GM21423 (cell line): ENCODE measurements around the gene CTNNA2.
"Not testable (repeated sequence)": the region's sequence is repeated elsewhere in the genome, so short reads cannot be mapped to it uniquely, and the experiment has no call there.

Experiments used
- ATAC-seq: cut with Tn5 transposase; IDR thresholded peaks from one replicate; pipeline ENCODE4 v1.9.1; 2021; ENCODE audit warnings: mild to moderate bottlenecking, moderate library complexity; ENCODE audit not compliant: unreplicated experiment

The CTNNA2 gene

DNA sequence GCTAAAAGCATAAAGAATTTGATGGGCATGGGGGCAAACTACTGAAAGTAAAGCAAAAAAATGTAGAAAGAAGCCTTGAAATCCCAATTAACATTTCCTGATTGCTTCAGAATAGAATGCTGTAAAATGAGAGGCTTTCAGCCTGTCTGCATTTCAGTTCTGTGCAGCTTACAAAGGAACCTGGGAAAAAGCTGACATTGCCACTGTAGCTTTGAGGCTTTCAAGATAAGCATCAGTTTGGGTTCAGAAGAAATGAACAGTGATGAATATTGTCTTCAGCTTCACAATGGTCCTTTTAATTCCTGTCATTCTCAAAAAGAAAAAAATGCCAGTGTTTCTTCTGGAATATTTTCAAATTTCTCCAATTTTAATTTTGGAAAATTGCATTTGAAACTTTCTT, 549.0 kb downstream of the CTNNA2 start:
- no peak for ATAC-seq

DNA sequence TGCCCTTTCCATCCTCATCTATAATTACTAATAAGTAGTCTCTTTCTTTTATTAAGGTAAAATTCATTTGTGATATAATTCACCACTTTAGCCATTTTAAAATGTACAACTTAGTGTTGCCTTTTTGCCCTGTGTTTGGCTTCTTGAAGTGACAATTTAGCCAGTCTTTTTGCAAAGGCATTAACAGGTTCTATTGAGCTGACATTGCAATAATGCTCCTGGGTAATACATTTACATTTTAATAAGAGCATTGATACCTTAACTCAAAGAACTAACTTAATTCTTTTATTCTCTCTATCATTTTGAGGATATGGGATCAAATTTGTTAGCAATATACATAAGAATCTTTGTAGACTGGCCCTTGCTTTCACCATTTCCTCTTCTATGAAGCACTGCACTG, 549.4 kb downstream of the CTNNA2 start:
- no peak for ATAC-seq

DNA sequence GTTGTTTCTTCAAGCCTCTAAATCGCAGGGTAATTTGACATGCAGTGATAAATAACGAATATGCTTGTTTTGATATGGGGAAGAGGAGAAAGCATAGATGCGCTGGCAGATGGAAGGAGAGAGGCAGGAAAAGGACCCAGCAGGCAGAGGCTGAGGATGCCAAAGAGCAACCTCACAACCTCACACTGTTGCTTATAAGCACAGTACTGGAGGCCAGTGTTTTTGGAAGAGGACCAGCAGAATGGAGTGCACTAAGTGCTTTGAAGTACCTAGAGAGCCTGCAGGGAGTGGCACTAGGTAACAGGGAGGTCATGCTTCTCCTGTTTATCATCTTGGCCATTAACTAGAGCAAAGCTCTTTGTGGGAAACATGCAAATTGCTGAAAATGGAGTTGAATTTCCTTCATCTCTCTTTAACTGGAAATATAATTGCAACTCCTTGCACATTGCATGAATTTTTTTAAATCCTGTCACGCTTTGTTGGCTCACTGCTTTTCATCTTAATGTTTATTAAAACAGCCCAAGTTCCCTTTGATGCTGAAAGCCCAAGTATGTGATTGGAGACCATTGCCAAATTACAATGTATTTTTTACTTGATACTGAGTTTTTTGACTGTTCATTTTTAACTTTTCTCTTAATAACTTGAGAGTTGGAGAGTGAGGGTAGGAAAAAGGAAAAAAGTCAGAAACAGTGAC, 555.3 kb downstream of the CTNNA2 start:
- ATAC-seq = no peak

- no peak for ATAC-seq
Measured at GRCh38 chr2:80070587-80070986, 557.7 kb downstream of the CTNNA2 start.

- ATAC-seq = no peak
Measured at GRCh38 chr2:80071941-80072340, 559.1 kb downstream of the CTNNA2 start.

DNA sequence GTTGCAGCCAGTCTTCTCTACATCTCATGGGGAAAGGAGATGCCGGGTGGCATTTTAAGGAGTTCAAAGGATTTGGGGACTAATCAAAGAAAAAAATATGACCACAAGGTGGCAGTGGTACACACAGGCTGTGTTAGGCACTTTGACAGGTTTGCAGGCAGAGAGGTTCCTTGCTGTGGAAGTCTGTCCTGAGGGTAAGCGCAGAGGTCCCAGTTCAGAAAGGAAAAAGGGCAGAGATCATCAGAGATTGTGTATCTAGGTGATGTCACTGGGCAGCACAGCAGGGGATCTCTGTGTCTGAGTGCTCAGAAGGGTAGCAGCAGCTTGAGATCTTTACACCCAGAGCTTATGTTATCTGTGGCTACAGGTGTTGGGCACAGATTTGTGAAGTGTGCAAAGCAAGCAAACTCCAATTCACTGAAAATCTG, 560.3 kb downstream of the CTNNA2 start:
- no peak for ATAC-seq

DNA sequence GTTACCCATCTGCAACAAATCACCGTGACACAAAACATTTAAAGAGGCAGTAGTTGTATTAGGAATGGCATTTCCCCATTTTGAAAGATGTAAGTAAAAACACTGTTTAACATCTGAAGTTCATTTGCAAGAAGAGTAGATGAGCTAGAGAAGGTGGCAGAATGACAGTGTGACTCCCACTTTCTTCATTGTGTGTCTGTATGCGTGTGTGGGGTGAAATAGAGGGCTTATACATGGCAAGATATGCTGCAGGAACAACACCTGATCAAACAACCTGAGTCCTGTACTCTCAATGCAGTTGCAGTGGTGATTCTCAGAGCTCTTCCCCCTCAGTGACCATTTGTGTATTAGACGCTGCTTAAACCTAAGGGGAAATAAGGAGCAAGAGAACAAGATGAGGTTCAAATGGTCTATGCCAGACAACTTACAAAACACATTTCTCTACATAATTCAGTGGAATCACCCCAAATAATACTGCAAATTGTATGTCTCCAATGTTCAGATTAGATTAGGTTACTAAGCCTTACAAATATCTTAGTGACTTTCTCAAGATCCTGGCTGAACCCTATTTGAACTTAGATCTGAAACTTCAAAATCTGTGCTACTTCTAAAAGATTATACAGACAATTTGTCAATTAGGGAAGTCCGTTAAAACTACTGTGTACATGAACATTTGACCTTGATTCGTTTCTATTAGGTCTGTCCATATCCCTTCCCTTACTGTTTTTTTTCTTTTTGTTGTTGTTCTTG, 561.6 kb downstream of the CTNNA2 start:
- no peak for ATAC-seq

GRCh38 chr2:80075719-80076118, 562.9 kb downstream of the CTNNA2 start:
- ATAC-seq = no peak

DNA sequence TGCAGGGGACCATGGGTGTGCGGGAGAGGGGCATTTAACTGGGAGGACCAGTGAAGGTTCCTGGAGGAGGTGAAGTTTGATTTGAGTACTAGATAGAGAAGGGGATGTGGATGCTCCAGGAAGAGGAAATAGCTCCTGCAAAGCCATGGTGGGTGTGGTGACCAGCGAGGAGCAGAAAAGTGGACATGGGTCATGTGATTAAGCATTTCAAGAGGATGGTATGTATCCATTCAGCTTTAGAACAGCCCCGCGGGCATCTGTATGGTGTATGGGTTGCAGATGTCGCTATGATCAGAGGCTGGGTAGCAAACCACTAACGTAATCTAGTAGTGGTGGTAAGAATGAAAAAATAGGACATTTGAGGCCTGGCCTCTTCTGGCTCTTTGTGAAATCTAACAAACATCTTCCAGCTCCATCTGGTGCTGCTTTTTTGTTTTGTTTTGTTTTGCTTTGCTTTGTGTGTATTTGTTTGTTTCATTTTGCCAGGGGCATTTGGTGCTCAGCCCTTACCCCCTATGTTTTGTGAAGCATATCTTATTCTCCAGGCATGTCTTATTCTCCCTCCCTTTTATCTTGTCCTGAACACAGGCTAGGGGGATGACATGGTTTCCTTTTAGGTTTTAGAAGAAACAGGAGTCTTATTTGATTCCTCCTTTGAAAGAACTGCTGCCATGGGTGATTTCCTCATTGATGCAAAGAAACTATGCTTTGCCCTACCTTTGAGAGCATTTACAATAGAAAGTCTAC, 565.6 kb downstream of the CTNNA2 start:
- ATAC-seq = no peak

- no peak for ATAC-seq
Measured at GRCh38 chr2:80080957-80081356, 568.1 kb downstream of the CTNNA2 start.

- ATAC-seq = no peak
Measured at GRCh38 chr2:80086831-80087230, 574.0 kb downstream of the CTNNA2 start.

DNA sequence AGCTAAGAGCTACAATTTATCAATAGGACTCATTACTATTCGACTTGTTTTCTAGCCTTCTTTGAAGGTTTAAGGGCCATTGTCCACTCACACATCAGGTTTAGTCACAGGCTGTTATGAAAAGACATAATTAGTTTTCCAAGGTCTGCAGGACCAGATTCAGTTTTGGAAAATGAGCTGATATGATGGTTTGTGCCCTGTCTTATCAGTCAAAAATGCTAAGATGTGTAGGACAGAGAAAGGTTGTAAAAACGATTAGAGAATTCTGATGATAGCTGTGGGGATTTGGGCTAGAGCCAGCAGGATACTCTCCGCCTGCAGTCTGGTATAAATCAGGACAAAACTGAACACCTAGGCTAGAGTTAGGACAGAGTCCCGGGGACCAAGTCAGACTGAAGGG, 578.4 kb downstream of the CTNNA2 start:
- ATAC-seq = no peak

- ATAC-seq = no peak
Measured at GRCh38 chr2:80092474-80092873, 579.6 kb downstream of the CTNNA2 start.

- not testable (repeated sequence) for ATAC-seq
Measured at GRCh38 chr2:80098503-80098902, 585.7 kb downstream of the CTNNA2 start.

DNA sequence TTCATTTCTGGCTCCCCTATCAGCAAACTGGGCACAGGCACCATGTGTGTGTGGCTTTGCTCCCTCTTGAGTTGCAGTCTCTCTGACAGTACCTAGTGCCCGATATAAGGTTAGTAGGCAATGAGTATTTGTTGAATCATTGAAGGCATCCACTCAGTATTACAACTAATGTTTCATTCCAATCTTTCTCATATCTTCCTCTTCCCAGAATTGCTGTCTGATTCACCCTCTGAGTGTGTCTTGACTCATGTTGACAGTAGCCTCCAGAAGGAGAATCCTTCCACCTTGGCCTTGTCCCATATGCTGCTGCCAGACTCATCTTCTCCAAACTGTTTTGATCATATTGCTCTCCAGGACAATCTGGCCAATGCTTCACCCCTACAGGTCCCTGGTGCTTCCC, 589.2 kb downstream of the CTNNA2 start:
- ATAC-seq = no peak

- no peak for ATAC-seq
Measured at GRCh38 chr2:80105015-80105640, 592.3 kb downstream of the CTNNA2 start.

DNA sequence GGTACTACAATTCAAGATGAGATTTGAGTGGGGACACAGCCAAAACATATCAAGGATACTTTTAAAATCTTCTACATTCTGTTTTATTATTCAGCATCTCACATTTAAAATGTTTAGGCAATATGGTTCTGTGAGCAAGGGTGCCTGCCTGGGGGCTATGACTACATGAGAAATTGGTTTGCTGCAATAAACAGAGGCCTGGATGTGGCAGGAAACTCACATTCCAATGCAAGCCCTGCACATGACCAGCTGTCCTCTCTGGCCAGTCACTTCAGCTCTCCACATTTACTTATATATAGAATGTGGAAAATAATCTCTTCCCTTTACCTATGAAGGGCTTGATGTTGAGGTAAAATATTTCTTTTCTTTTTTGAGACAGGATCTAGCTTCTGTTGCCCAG, 598.3 kb downstream of the CTNNA2 start:
- ATAC-seq = no peak

DNA sequence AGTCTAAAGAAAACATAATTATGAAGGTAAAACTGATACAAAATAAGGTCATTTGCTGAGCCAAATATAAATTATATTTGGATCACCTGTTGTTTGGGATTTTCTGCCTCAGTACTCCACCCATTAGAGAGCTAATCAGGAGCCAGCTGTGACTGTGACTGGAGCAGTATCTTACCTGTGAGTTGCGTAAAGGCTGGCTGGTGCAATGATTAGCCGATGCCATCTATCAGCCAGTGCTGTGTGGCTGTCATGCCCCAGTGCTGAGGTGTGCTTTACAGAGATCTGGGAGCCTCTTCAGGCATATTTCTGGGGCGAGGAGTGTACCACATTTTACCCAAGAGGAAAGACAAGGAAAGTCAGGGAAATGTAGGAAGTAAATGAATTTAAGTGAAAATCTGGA, 599.9 kb downstream of the CTNNA2 start:
- no peak for ATAC-seq

DNA sequence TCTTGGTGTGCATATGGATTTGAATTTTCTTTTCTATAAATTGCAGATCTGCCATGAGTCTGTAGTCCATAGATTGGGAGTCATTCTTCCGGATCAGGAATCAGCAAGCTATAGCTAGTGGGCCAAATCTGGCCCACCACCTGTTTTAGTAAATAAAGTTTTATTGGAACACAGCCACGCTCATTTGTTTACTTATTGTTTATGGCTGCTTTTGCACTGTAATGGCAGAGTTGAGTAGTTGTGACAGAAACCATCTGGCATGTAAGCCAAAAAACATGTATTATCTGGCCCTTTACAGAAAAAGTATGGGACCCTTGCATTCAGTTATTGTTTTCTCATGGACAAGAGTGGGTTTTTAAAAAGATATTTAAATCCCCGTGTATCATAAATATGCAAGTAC, 600.5 kb downstream of the CTNNA2 start:
- no peak for ATAC-seq

DNA sequence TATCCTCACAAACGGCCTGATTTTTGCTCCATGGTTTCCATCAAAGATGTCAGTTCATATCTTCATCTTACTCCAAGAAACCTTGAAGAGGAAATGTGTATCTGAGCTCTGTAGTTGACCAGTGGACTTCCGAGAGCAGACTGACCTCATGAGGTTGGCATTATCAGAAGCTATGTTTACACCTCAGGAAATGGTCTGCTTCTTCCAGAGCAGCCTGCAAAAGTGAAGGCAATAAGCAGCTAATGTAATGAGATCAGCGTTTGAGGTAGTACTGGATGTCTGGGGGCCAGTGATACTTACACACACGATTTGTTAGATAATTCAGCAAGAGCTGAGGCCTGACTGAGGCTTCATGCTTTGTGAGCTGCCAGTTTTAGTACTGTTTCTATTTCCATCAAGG, 602.0 kb downstream of the CTNNA2 start:
- ATAC-seq = no peak

DNA sequence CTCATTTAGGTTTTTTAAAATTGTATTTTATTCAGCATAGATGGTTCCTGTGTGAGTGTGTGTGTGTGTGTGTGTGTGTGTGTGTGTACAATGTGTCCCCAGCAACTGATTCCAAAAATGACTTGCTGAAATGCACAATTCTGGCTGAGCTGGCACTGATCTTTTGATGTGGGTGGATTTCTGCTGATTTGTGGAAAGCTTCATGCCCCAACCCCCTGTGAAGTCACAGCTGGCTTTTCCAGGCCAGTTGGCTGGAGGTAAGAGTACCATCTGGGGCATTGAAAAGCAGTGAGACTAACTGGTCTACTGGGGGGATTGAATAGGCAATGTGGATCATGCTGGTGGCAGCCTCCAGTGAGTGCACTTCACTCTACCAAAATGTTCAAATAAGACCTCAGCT, 604.5 kb downstream of the CTNNA2 start:
- no peak for ATAC-seq
